Panc1 (cell line): ENCODE measurements around the gene WDR36. TPM values are rescaled to one million over a fixed set of nuclear protein-coding genes. Genes with fewer than 3 reads are reported as not detected.

ENCODE experiments used
- ATAC-seq: fragments of 200-7000 bp; cut with Tn5 transposase; 2 replicates; pipeline ENCODE4 v1.9.1; 2020; ENCODE audit warnings: mild to moderate bottlenecking, moderate library complexity
- BruUV-seq: library from RNA; stranded (reverse); fragments of 400-500 nt; replicated peaks from 2 replicates; lab custom pipeline; 2021; lab: Mats Ljungman, UMichigan
- CTCF ChIA-PET: fragments of 300-600 bp; sonication (Branson Sonifier 250); formaldehyde crosslinking; loops from one replicate; lab custom pipeline; 2022; ENCODE audit warnings: antibody characterized with exemption; lab: Charles Lee
- POLR2A ChIA-PET: fragments of 300-600 bp; sonication (Branson Sonifier 250); formaldehyde crosslinking; loops from one replicate; lab custom pipeline; 2022; ENCODE audit warnings: antibody characterized with exemption; lab: Charles Lee
- DNase-seq: peaks from one replicate; pipeline ENCODE4 v3.0.0-alpha.2; 2010; ENCODE audit warnings: low read depth, low spot score
- H3K27ac ChIP-seq: 2 replicates; pipeline ENCODE4 v1.5.1; 2011; ENCODE audit warnings: mild to moderate bottlenecking, low read length, inconsistent platforms
- H3K27me3 ChIP-seq: fragments of 200-500 bp; sonication (Bioruptor generic); 2 replicates; pipeline ENCODE4 v1.6.0; 2014; ENCODE audit warnings: low read length, inconsistent platforms; ENCODE audit not compliant: control insufficient read depth, insufficient read depth
- H3K36me3 ChIP-seq: fragments of 200-500 bp; sonication (Bioruptor generic); 2 replicates; pipeline ENCODE4 v1.5.1; 2014; ENCODE audit warnings: inconsistent platforms, mild to moderate bottlenecking, low read length, moderate library complexity; ENCODE audit not compliant: control insufficient read depth, insufficient read depth
- H3K4me1 ChIP-seq: 2 replicates; pipeline ENCODE4 v1.5.1; 2011; ENCODE audit warnings: inconsistent platforms, mild to moderate bottlenecking, low read length, moderate library complexity; ENCODE audit not compliant: control insufficient read depth, insufficient read depth
- H3K4me3 ChIP-seq, 2 experiments: 2 replicates each; pipeline ENCODE4 v1.5.1; 2011 to 2012; ENCODE audit warnings: low read depth in 2 of 2, low read length in 2 of 2, mild to moderate bottlenecking in 2 of 2, inconsistent platforms in 1 of 2, moderate library complexity in 1 of 2
- H3K9me3 ChIP-seq: fragments of 200-500 bp; sonication (Bioruptor generic); 2 replicates; pipeline ENCODE4 v1.5.1; 2014; ENCODE audit warnings: low read depth, mild to moderate bottlenecking, inconsistent platforms, low read length, moderate library complexity; ENCODE audit not compliant: control insufficient read depth, insufficient read depth
- POLR2AphosphoS5 ChIP-seq: IDR thresholded peaks from 2 replicates; pipeline ENCODE4 v1.6.1; 2012; ENCODE audit warnings: mild to moderate bottlenecking, low read depth, low read length, moderate library complexity
- SIN3A ChIP-seq: IDR thresholded peaks from 2 replicates; pipeline ENCODE4 v1.6.1; 2012; ENCODE audit warnings: low read depth, mild to moderate bottlenecking, low read length, moderate library complexity, borderline replicate concordance; ENCODE audit not compliant: insufficient read depth
- TCF7L2 ChIP-seq: IDR thresholded peaks from 2 replicates; pipeline ENCODE4 v1.6.1; 2011; ENCODE audit warnings: mild to moderate bottlenecking, low read depth, low read length, inconsistent platforms
- in situ Hi-C: cut with HindIII; loops from 2 replicates; pipeline ENCODE4 v1.10.0; 2016; ENCODE audit warnings: low sequenced_read_pairs, low pct_unique_long_range_greater_than_20kb
- intact Hi-C: fragments of 100-400 bp; cut with micrococcal nuclease; formaldehyde crosslinking; loops from one replicate; pipeline ENCODE4 v1.10.0; 2022; ENCODE audit not compliant: unreplicated experiment
- total RNA-seq: library from RNA; stranded (reverse); gene quantifications from one replicate; pipeline ENCODE4 v1.2.1, GENCODE V29; 2021; ENCODE audit not compliant: unreplicated experiment
- TF ChIP-seq, protein P1 (sequence below), 2 experiments: IDR thresholded peaks; 2 replicates each; pipeline ENCODE4 v1.6.1; 2011 to 2012; ENCODE audit warnings: low read depth in 2 of 2, control low read depth in 1 of 2, low read length in 1 of 2, mild to moderate bottlenecking in 1 of 2, moderate library complexity in 1 of 2; ENCODE audit not compliant: insufficient read depth in 1 of 2
- TF ChIP-seq, protein P2 (sequence below): fragments of 450-650 bp; IDR thresholded peaks from 2 replicates; pipeline ENCODE4 v1.5.1; 2017; ENCODE audit warnings: mild to moderate bottlenecking

Gene WDR36
- total RNA-seq, 1 experiment from 2014 or later, result 33.9 TPM

DNA sequence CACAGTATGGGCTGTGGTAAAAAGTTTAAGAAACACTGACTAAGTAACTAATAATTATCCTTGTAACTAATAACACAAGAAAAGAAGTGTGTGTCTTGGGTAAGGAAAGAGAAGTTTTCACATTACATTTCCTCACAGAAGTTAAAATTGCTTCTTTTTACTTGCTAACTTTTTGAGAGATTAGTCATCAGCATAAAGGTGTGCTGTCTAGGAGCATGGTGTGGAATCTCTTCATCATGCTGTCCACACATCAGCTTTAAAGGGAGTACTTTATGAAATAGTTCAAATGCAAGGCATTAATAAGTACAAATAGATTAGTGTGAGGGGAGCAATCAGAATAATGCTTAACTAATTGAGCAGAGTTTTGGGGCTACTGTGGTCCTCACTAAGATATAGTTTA lies 29.8 kb downstream of the WDR36 start:
- BruUV-seq, result no TSS peak

DNA sequence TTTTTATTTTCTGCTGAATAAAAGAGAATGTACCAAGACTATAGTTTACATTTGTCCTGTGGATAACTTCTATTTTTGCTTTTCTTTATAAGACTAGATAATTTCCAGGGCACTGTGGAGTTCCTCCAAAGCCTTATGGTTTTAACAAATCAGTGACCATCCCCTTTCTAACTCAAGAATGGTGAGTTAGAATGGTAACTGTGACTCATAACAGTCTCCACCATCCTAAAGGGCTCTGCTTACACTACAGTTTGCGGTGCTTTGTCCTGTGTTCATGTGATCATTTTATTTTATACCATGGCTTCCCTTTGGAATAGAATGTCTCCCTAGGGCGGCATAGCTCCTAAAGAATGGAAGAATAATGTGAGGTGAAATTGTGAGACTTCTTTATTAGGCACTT lies 30.2 kb downstream of the WDR36 start:
- in situ Hi-C loops, result no loop called here
- no peak for ATAC-seq
- intact Hi-C loops, result no loop called here

More for the DNA sequence above, 29.8 kb downstream of the WDR36 start:
- H3K36me3 ChIP-seq, result peaks cover 67% of the 10 kb centered on the region
- H3K9me3 ChIP-seq, result no peaks in the 10 kb centered on the region
- ATAC-seq (no peak), DNase-seq (no peak)
- intact Hi-C loops (no loop called here), in situ Hi-C loops (no loop called here)
- no peaks in the 10 kb centered on the region for H3K4me1 ChIP-seq
- H3K4me3 ChIP-seq, result no peak overlapping the region
- POLR2A ChIA-PET, result no interaction called here
- TF ChIP-seq TCF7L2 (no peak), SIN3A (no peak), POLR2AphosphoS5 (no peak)
- TF ChIP-seq, protein P1, sequence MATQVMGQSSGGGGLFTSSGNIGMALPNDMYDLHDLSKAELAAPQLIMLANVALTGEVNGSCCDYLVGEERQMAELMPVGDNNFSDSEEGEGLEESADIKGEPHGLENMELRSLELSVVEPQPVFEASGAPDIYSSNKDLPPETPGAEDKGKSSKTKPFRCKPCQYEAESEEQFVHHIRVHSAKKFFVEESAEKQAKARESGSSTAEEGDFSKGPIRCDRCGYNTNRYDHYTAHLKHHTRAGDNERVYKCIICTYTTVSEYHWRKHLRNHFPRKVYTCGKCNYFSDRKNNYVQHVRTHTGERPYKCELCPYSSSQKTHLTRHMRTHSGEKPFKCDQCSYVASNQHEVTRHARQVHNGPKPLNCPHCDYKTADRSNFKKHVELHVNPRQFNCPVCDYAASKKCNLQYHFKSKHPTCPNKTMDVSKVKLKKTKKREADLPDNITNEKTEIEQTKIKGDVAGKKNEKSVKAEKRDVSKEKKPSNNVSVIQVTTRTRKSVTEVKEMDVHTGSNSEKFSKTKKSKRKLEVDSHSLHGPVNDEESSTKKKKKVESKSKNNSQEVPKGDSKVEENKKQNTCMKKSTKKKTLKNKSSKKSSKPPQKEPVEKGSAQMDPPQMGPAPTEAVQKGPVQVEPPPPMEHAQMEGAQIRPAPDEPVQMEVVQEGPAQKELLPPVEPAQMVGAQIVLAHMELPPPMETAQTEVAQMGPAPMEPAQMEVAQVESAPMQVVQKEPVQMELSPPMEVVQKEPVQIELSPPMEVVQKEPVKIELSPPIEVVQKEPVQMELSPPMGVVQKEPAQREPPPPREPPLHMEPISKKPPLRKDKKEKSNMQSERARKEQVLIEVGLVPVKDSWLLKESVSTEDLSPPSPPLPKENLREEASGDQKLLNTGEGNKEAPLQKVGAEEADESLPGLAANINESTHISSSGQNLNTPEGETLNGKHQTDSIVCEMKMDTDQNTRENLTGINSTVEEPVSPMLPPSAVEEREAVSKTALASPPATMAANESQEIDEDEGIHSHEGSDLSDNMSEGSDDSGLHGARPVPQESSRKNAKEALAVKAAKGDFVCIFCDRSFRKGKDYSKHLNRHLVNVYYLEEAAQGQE (IDR thresholded peaks at IDR 0.05; ENCODE audit: insufficient read depth in 1 of 2, low read depth in 2 of 2, low read length in 1 of 2), result no peak
- TF ChIP-seq, protein P2, sequence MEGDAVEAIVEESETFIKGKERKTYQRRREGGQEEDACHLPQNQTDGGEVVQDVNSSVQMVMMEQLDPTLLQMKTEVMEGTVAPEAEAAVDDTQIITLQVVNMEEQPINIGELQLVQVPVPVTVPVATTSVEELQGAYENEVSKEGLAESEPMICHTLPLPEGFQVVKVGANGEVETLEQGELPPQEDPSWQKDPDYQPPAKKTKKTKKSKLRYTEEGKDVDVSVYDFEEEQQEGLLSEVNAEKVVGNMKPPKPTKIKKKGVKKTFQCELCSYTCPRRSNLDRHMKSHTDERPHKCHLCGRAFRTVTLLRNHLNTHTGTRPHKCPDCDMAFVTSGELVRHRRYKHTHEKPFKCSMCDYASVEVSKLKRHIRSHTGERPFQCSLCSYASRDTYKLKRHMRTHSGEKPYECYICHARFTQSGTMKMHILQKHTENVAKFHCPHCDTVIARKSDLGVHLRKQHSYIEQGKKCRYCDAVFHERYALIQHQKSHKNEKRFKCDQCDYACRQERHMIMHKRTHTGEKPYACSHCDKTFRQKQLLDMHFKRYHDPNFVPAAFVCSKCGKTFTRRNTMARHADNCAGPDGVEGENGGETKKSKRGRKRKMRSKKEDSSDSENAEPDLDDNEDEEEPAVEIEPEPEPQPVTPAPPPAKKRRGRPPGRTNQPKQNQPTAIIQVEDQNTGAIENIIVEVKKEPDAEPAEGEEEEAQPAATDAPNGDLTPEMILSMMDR, result no peak
- no peaks in the 10 kb centered on the region for H3K27me3 ChIP-seq
- no peak overlapping the region for H3K27ac ChIP-seq
- CTCF ChIA-PET, result no interaction called here

More for the DNA sequence above, 30.2 kb downstream of the WDR36 start:
- no peaks in the 10 kb centered on the region for H3K4me1 ChIP-seq
- BruUV-seq, result no TSS peak
- H3K9me3 ChIP-seq, result no peaks in the 10 kb centered on the region
- peaks cover 69% of the 10 kb centered on the region for H3K36me3 ChIP-seq
- no peak for TF ChIP-seq POLR2AphosphoS5
- TF ChIP-seq, protein P1 (IDR thresholded peaks at IDR 0.05; ENCODE audit: insufficient read depth in 1 of 2, low read depth in 2 of 2, low read length in 1 of 2), result no peak
- TF ChIP-seq SIN3A, result no peak
- TF ChIP-seq, protein P2, result no peak
- TF ChIP-seq TCF7L2, result no peak
- H3K27ac ChIP-seq, result no peak overlapping the region
- POLR2A ChIA-PET, result no interaction called here
- no peak for DNase-seq
- CTCF ChIA-PET, result no interaction called here
- no peak overlapping the region for H3K4me3 ChIP-seq
- H3K27me3 ChIP-seq, result no peaks in the 10 kb centered on the region
